Limb (tissue), 2 donors: ENCODE measurements around the gene ARHGAP10.

Source experiments
- DNase-seq, 2 donors: peaks; one replicate each; pipeline ENCODE4 v3.0.0-alpha.2; 2016; ENCODE audit errors: extremely low spot score in 2 of 2

Gene ARHGAP10

DNA sequence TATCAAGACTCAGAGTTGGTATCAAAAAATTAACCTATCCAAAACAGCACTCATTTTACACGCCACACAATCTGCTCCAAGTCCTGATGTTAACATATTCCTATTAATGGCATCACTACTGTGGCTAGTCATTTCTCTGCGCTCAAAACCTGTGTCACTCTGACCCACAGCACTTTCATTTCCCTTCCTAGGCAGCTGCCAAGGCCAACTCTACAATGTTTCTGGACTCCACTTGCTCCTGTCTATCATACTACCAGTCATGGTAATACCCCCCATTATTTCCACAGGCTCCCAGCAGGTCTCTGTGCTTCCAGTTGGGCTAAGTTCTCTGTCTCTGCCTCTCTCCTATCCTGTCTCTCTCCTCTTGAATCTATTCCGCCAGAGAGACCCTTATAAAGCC, 386.7 kb downstream of the ARHGAP10 start:
- no peak for DNase-seq

- DNase-seq, result no peak
These were observed 388.3 kb downstream of the ARHGAP10 start for GRCh38 chr4:148120216-148120615.
